ENCODE data around the gene CD74.

The CD74 gene

DNA sequence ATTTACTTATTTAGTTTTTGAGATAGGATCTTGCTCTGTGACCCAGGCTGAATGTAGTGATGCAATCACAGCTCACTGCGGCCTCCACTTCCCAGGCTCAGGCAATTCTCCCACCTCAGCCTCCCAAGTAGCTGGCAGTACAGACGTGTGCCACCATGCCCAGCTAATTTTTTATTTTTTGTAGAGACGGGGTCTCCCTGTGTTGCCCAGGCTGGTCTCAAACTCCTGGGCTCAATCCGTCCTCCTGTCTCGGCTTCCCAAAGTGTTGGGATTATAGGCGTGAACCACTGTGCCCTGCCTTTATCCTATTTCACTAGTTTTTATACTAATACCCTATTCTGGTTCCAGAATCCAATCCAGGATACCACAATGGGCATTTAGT is 30.0 kb upstream of the CD74 start:
- Histone ChIP-seq H3K27me3 (no peaks in the 10 kb centered on the region), H3K4me2 (peak overlapping the region; percentile 62), H3K36me3 (peaks cover 58% of the 10 kb centered on the region), H3K27ac (peak overlapping the region; percentile 39; the same call in 1 of the 2 replicates), H4K20me1 (peaks cover 70% of the 10 kb centered on the region), H3K9me3 (no peaks in the 10 kb centered on the region), H3K9ac (peak overlapping the region; percentile 45; the same call in 1 of the 2 replicates), H3K4me1 (peaks cover 62% of the 10 kb centered on the region), H3K4me3 (no peak overlapping the region)
- 0 out of 2 replicates have a peak, but pooled peaks have one; percentile 37 for TF ChIP-seq Cebpa-rat (IDR thresholded peaks at IDR 0.05)

DNA sequence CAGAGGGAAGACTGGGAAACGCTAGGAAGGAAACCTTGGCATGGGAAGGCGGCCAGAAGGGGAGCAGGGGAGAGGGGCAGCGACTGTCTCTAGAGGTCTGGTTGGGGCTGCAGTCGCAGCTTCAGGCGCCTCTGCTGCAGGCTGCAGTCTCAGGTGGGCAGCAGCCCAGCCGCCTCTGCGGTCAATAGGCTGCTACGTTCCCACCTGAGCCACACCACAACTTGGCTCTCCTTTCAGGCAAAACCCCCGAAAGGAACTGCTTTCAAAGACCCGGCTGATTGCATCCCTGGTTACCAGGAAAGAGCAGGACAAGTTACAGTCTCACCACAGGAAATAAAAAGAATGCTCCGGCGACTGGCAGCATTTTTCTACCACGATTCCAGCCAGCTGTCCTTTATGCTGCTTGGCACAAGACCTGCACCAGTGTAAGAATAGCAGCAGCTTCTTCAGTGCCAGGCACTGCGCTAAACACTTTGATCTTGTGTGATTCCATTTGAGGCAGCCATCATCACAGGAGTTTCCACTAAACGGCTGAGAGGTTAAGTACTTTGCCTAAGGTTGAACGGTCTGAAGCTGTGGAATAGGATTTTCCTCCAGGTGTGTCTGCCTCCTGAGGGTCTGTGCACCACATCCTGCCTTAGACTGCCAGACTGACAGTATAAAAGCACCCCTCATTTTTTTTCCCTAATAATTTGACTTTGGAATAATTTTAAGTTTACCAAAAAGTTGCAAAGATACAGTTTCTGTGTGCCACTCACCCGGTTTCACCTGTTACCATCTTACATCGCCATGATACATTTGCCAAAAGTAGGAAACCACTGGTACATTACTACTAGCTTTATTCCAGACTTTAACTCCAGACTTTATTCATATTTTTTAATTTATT is 29.3 kb upstream of the CD74 start:
- peak overlapping the region; percentile 62 for H3K4me2 ChIP-seq
- H3K27ac ChIP-seq = peak overlapping the region; percentile 39
- H3K27me3 ChIP-seq = no peaks in the 10 kb centered on the region

DNA sequence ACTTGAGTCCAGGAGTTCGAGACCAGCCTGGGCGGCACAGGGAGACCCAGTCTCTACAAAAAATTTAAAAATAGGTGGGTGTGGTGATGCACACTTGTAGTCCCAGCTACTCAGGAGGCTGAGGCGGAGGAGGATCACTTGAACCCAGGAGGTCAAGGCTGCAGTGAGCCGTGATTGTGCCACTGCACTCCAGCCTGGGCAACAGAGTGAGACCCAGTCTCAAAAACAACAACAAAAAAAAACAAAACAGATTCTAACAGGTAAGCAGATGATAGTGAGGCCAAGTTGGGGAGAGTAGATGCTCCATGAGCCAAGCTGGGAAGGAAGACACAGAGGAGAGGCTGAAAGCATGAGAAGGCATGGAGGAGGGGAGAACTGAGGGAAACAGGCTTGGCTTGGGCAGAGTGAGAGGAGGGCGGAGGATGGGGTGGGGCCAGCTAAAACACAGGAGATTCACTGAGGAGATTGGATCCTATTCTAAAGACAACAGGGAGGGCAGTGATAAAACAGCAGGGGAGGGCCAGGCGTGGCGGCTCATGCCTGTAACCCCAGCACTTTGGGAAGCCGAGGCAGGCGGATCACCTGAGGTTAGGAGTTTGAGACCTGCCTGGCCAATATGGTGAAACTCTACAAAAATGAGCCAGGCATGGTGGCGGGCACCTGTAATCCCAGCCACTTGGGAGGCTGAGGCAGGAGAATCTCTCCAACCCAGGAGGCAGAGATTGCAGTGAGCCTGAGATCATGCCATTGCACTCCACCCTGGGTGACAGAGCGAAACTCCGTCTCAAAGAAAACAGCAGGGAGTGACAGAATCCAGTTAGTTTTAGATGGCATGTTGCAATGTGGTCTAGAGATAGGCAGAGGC is 28.5 kb upstream of the CD74 start:
- TF ChIP-seq Cebpa-rat (IDR thresholded peaks at IDR 0.05) = no peak
- no peak overlapping the region for H3K4me3 ChIP-seq
- peaks cover 53% of the 10 kb centered on the region for H3K4me1 ChIP-seq
- H3K9ac ChIP-seq = no peak overlapping the region
- H4K20me1 ChIP-seq = peaks cover 55% of the 10 kb centered on the region
- H3K4me2 ChIP-seq = peak overlapping the region; percentile 62
- peaks cover 43% of the 10 kb centered on the region for H3K36me3 ChIP-seq
- H3K9me3 ChIP-seq = no peaks in the 10 kb centered on the region
- H3K27ac ChIP-seq = peak overlapping the region; percentile 39; the same call in 1 of the 2 replicates
- H3K27me3 ChIP-seq = no peaks in the 10 kb centered on the region

More for the DNA sequence above, 29.3 kb upstream of the CD74 start:
- peak overlapping the region; percentile 45; the same call in 1 of the 2 replicates for H3K9ac ChIP-seq
- peaks cover 56% of the 10 kb centered on the region for H3K4me1 ChIP-seq
- H3K36me3 ChIP-seq = peaks cover 51% of the 10 kb centered on the region
- TF ChIP-seq Cebpa-rat (IDR thresholded peaks at IDR 0.05) = no peak
- H4K20me1 ChIP-seq = peaks cover 64% of the 10 kb centered on the region
- H3K4me3 ChIP-seq = no peak overlapping the region
- H3K9me3 ChIP-seq = no peaks in the 10 kb centered on the region

DNA sequence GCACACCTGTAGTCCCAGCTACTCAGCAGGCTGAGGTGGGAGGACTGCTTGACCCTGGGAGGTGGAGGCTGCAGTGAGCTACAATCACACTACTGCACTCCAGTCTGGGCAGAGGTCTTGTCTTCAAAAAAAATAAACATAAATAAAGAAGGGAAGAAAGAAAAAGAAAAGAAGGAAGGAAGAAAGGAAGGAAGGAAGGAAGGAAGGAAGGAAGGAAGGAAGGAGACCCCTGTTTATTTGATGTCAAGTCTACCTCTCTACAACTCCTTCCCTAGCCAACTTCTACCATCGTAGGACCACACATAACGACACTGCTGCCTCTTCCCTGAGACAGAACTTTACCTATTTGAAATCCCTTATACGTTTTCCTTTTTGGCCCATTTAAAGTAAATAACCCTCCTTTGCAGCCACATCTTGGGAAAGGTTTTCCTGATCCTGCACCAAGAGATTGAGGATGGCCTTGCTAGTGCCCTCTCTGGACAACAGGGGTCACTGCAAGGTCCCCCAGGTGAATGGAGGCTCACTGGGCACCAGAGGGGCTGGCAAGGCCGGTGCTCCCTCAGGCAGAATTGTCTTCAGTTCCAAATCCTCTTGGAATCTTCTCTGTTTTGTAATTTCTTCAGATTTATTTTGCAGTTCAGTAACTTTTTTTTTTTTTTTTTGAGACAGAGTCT is 26.3 kb upstream of the CD74 start:
- H3K9ac ChIP-seq = no peak overlapping the region
- H4K20me1 ChIP-seq = peaks cover 34% of the 10 kb centered on the region
- no peak for TF ChIP-seq Cebpa-rat (IDR thresholded peaks at IDR 0.05)
- H3K4me2 ChIP-seq = no peak overlapping the region
- no peaks in the 10 kb centered on the region for H3K9me3 ChIP-seq
- H3K4me3 ChIP-seq = no peak overlapping the region
- H3K36me3 ChIP-seq = peaks cover 21% of the 10 kb centered on the region
- no peak overlapping the region for H3K27ac ChIP-seq
- H3K4me1 ChIP-seq = peaks cover 37% of the 10 kb centered on the region
- H3K27me3 ChIP-seq = no peaks in the 10 kb centered on the region

DNA sequence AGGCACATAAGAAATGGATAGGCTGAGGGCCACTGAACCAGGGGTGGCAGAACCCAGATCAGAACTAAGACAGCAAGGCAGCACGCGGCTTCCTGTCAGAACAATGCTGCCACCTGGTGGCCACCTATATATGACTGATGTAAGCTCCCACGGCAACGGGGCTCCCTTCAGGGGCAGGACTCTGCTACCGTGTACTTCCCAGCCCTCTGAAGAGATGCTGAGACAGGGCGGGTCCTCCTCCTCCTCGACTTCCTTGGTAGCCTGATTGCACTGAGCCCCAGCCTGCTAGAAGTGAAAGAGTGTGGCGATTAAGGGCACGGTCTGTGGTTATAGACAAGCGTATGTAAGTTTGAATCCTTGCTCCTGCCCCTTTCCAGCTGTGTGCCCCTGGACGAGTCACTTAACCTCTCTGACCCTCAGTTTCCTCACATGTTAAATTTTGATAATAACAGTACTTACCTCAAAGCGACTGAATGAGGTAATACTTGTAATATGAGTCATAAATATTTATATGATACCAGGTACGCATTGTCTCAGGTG is 23.5 kb upstream of the CD74 start:
- Histone ChIP-seq H3K36me3 (peaks cover 5% of the 10 kb centered on the region; the same call in 1 of the 2 replicates), H4K20me1 (peaks cover 6% of the 10 kb centered on the region), H3K9me3 (no peaks in the 10 kb centered on the region), H3K27ac (no peak overlapping the region), H3K4me1 (peaks cover 36% of the 10 kb centered on the region), H3K27me3 (no peaks in the 10 kb centered on the region), H3K4me3 (no peak overlapping the region), H3K9ac (no peak overlapping the region; the same call in 1 of the 2 replicates), H3K4me2 (peak overlapping the region; percentile 42)
- no peak for TF ChIP-seq Cebpa-rat (IDR thresholded peaks at IDR 0.05)

DNA sequence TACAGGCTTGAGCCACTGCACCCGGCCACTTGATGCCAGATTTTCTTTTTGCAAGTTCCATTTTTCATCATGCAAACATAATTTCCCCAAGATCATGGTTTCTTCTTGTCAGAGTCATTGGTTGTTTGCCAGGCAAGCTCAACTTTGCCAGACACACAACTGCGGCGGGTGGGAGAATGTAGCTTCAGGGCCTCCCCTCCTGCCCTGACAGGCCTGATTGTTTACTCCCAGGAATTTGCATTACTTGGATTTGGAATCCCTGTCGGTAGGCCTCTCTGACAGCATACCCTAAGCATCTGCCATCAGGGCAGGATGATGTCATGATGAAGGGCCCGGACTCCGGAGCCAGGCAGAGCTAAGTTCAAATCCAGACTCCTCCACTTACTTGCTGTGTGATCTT is 21.8 kb upstream of the CD74 start:
- H3K27ac ChIP-seq = no peak overlapping the region
- no peak for TF ChIP-seq Cebpa-rat (IDR thresholded peaks at IDR 0.05)
- H3K9me3 ChIP-seq = no peaks in the 10 kb centered on the region
- no peaks in the 10 kb centered on the region for H3K36me3 ChIP-seq
- peaks cover 44% of the 10 kb centered on the region for H3K4me1 ChIP-seq
- H3K4me2 ChIP-seq = no peak overlapping the region
- H3K27me3 ChIP-seq = no peaks in the 10 kb centered on the region
- H3K9ac ChIP-seq = no peak overlapping the region
- no peak overlapping the region for H3K4me3 ChIP-seq
- no peaks in the 10 kb centered on the region for H4K20me1 ChIP-seq

DNA sequence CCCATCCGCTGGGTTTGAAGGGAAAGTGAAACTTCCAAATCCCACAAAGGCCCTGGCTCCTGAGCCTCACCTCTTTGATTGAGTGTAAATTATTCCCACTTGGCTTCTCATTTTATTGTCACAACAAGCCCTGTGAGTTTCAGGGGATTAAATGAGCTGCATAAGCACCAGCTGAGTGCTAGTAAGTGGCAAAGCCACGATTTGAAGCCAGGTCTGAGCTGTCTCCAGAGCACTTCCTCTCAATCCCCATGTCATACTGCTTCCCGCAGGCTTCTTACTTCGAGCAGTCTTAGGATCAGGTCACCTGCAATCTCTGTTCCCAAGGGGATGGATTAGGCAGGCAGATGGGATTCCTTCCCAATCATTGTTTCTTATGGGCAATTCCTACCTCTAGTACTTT is 18.9 kb upstream of the CD74 start:
- Histone ChIP-seq H3K4me2 (peak overlapping the region; percentile 34), H3K9me3 (no peaks in the 10 kb centered on the region), H3K27ac (no peak overlapping the region; the same call in 1 of the 2 replicates), H4K20me1 (no peaks in the 10 kb centered on the region), H3K4me1 (peaks cover 44% of the 10 kb centered on the region), H3K27me3 (no peaks in the 10 kb centered on the region), H3K4me3 (no peak overlapping the region), H3K9ac (no peak overlapping the region; the same call in 1 of the 2 replicates), H3K36me3 (no peaks in the 10 kb centered on the region)
- TF ChIP-seq Cebpa-rat (IDR thresholded peaks at IDR 0.05) = no peak

DNA sequence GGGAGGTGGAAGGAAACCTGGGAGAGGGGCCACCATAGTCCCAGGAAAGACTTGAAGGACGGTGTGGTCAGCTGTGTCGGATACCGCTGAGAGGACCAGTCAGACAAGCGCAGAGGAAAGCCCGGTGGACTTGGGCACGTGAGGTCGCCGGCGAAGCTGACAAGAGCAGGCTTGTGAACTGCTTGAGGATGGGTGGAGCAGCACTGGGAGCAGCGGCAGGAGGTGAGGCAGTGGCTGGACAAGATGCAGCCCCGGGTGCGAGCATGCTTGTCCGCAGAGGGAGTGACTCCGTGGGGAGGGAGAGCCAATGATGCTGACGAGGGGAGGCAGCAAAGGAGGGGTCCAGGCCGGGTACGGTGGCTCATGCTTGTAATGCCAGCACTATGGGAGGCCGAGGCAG is 18.3 kb upstream of the CD74 start:
- TF ChIP-seq Cebpa-rat (IDR thresholded peaks at IDR 0.05) = no peak
- H3K4me3 ChIP-seq = no peak overlapping the region

DNA sequence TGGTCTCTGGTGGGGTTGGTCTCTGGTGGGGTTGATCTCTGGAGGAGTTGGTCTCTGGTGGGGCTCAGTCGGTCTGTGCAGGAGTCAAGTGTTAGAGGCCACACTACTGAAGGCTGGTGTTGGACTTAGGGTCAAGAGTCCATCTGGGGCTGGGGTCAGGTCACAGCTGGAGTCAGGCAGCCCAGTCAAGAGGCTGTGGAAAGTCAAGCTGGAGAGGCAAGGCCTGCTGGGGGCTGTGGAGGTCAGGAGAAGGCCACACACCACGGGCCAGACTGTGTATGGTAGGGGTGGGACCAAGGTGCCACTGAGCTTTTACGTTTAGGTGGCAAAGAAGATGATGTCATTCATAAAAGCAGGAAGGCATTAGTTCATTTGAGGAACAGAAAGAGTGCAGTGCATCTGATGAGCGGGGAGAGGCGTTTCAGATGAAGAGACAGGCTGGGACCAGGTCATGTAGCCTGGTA is 16.7 kb upstream of the CD74 start:
- Histone ChIP-seq H3K9ac (no peak overlapping the region), H4K20me1 (no peaks in the 10 kb centered on the region), H3K4me3 (no peak overlapping the region), H3K4me2 (no peak overlapping the region), H3K27ac (0 out of 2 replicates have a peak overlapping the region, but pooled peaks have one; percentile 18), H3K27me3 (no peaks in the 10 kb centered on the region), H3K9me3 (no peaks in the 10 kb centered on the region), H3K4me1 (peaks cover 42% of the 10 kb centered on the region), H3K36me3 (no peaks in the 10 kb centered on the region)
- TF ChIP-seq Cebpa-rat (IDR thresholded peaks at IDR 0.05) = no peak

More for the DNA sequence above, 18.3 kb upstream of the CD74 start:
- Histone ChIP-seq H3K9me3 (no peaks in the 10 kb centered on the region), H3K27me3 (no peaks in the 10 kb centered on the region), H4K20me1 (no peaks in the 10 kb centered on the region), H3K4me2 (peak overlapping the region; percentile 34; the same call in 1 of the 2 replicates), H3K9ac (no peak overlapping the region; the same call in 1 of the 2 replicates), H3K36me3 (no peaks in the 10 kb centered on the region), H3K4me1 (peaks cover 39% of the 10 kb centered on the region), H3K27ac (no peak overlapping the region; the same call in 1 of the 2 replicates)
